GM12878 (cell line): ENCODE measurements around the gene WIPF2. TPM values are rescaled to one million over a fixed set of nuclear protein-coding genes. Genes with fewer than 3 reads are reported as not detected.

Experiments used
- ATAC-seq: fragments of 200-7000 bp; cut with Tn5 transposase; 3 replicates; pipeline ENCODE4 v1.9.1; 2020; ENCODE audit warnings: mild to moderate bottlenecking, moderate library complexity
- BruUV-seq: library from RNA; stranded (reverse); fragments of 400-500 nt; replicated peaks from 2 replicates; lab custom pipeline; 2021; lab: Mats Ljungman, UMichigan
- CTCF ChIA-PET: fragments of 300-600 bp; sonication (Branson Sonifier 250); formaldehyde crosslinking; extraction: SDS; loops from one replicate; lab custom pipeline; 2021; ENCODE audit warnings: inconsistent platforms; lab: Yijun Ruan, JAX
- POLR2A ChIA-PET: fragments of 350-600 bp; formaldehyde crosslinking; extraction: SDS; loops from one replicate; lab custom pipeline; 2021; ENCODE audit warnings: inconsistent platforms; lab: Charles Lee
- RAD21 ChIA-PET: fragments of 300-600 bp; sonication (Branson Sonifier 250); formaldehyde crosslinking; loops from one replicate; lab custom pipeline; 2023; ENCODE audit warnings: antibody characterized with exemption; ENCODE audit not compliant: unreplicated experiment; lab: Charles Lee
- SMC1A ChIA-PET: fragments of 300-600 bp; sonication (Branson Sonifier 250); formaldehyde crosslinking; loops from one replicate; lab custom pipeline; 2023; ENCODE audit not compliant: unreplicated experiment, uncharacterized antibody; lab: Charles Lee
- DNase-seq: peaks from one replicate; pipeline ENCODE4 v3.0.0-alpha.2; 2011; ENCODE audit warnings: low read depth, low spot score
- FAIRE-seq: peaks from 3 replicates; lab custom pipeline; 2011; peaks lifted over from hg19 to GRCh38; lab: Jason Lieb, UNC
- H2AFZ ChIP-seq: 2 replicates; pipeline ENCODE4 v1.6.0; 2011; ENCODE audit warnings: low read depth, low read length, control low read depth; ENCODE audit not compliant: control insufficient read depth
- H3K27ac ChIP-seq: 2 replicates; pipeline ENCODE4 v1.5.1; 2011; ENCODE audit warnings: control low read depth; ENCODE audit not compliant: control insufficient read depth, insufficient read depth
- H3K27me3 ChIP-seq, 2 experiments: replicated peaks in 1 of 2; 2 replicates each; pipeline versions ENCODE4 v1.6.0 to v1.6.1; 2011; ENCODE audit warnings: low read length in 1 of 2; ENCODE audit not compliant: control insufficient read depth in 2 of 2, insufficient read depth in 2 of 2
- H3K36me3 ChIP-seq, 2 experiments: 2 replicates each; pipeline ENCODE4 v1.5.1; 2011; ENCODE audit warnings: low read length in 1 of 2; ENCODE audit not compliant: control insufficient read depth in 2 of 2, insufficient read depth in 2 of 2
- H3K4me1 ChIP-seq: 2 replicates; pipeline ENCODE4 v1.6.1; 2011; ENCODE audit warnings: mild to moderate bottlenecking, low read length, moderate library complexity, mixed read lengths; ENCODE audit not compliant: control insufficient read depth, insufficient read depth
- H3K4me2 ChIP-seq: 2 replicates; pipeline ENCODE4 v1.6.0; 2011; ENCODE audit warnings: control low read depth; ENCODE audit not compliant: control insufficient read depth, insufficient read depth
- H3K4me3 ChIP-seq: fragments of 200-600 bp; sonication (generic); 2 replicates; pipeline ENCODE4 v1.5.1; 2016
- H3K79me2 ChIP-seq: 2 replicates; pipeline ENCODE4 v1.6.0; 2011; ENCODE audit warnings: low read length; ENCODE audit not compliant: control insufficient read depth, insufficient read depth
- H3K9ac ChIP-seq: 2 replicates; pipeline ENCODE4 v1.8.0; 2011; ENCODE audit warnings: low read length, control low read depth, mixed read lengths; ENCODE audit not compliant: control insufficient read depth, insufficient read depth
- H3K9me3 ChIP-seq: replicated peaks from 3 replicates; pipeline ENCODE4 v1.5.1; 2011; ENCODE audit warnings: mild to moderate bottlenecking, low read length; ENCODE audit not compliant: control insufficient read depth, insufficient read depth
- H4K20me1 ChIP-seq: 2 replicates; pipeline ENCODE4 v1.6.0; 2011; ENCODE audit not compliant: control insufficient read depth, insufficient read depth
- CHD1 ChIP-seq: IDR thresholded peaks from 2 replicates; pipeline ENCODE4 v1.6.1; 2012; ENCODE audit warnings: low read depth, low read length, improper control_type of control experiment
- DPF2 ChIP-seq: fragments of 450-650 bp; IDR thresholded peaks from 2 replicates; pipeline ENCODE4 v1.6.1; 2017; ENCODE audit warnings: mild to moderate bottlenecking
- HDAC6 ChIP-seq: fragments of 200-600 bp; sonication (generic); IDR thresholded peaks from one replicate; pipeline ENCODE4 v1.8.0; 2017; ENCODE audit warnings: antibody characterized with exemption; ENCODE audit not compliant: unreplicated experiment
- IKZF1 ChIP-seq: fragments of 450-650 bp; conservative IDR thresholded peaks from 2 replicates; pipeline ENCODE4 v1.6.1; 2017; ENCODE audit warnings: antibody characterized with exemption, mild to moderate bottlenecking
- NFIC ChIP-seq: IDR thresholded peaks from 2 replicates; pipeline ENCODE4 v1.6.1; 2012; ENCODE audit warnings: low read depth, mild to moderate bottlenecking, inconsistent platforms, low read length, moderate library complexity
- NR2C2 ChIP-seq: IDR thresholded peaks from 2 replicates; pipeline ENCODE4 v1.6.1; 2011; ENCODE audit warnings: borderline replicate concordance, low read depth; ENCODE audit not compliant: control insufficient read depth, insufficient read length
- RUNX3 ChIP-seq: IDR thresholded peaks from 2 replicates; pipeline ENCODE4 v1.6.1; 2012; ENCODE audit warnings: low read length, inconsistent platforms
- TCF12 ChIP-seq: IDR thresholded peaks from 2 replicates; pipeline ENCODE4 v1.6.1; 2011; ENCODE audit warnings: low read depth, mild to moderate bottlenecking, low read length
- ZSCAN29 ChIP-seq: fragments of 450-650 bp; IDR thresholded peaks from 2 replicates; pipeline ENCODE4 v1.6.1; 2017; ENCODE audit warnings: mild to moderate bottlenecking, moderate library complexity
- WGBS: methylation state at CpG from one replicate; pipeline ENCODE4 v1.1.6; 2016; ENCODE audit warnings: low lambda C conversion rate; ENCODE audit not compliant: insufficient replicate concordance, insufficient coverage; ENCODE audit errors: missing lambda C conversion rate; 5-methylcytosine and 5-hydroxymethylcytosine counted together
- in situ Hi-C: fragments of 300-500 bp; cut with MboI; formaldehyde crosslinking; loops from 9 replicates; pipeline ENCODE4 v1.14.3; 2018; ENCODE audit warnings: mixed read lengths
- intact Hi-C: fragments of 100-400 bp; cut with micrococcal nuclease; formaldehyde crosslinking; loops from one replicate; pipeline ENCODE4 v1.14.2; 2022; ENCODE audit not compliant: unreplicated experiment
- polyA plus RNA-seq, 11 experiments: library from polyadenylated mRNA; depleted of rRNA in 4 of 11; unstranded in 6 of 11; stranded (reverse) in 5 of 11; fragments of >200 nt; fragmentation: Nextera tagmentation in 4 of 11; fragmentation: Illumina TruSeq in 1 of 11; extraction: Ambion mirVana in 4 of 11; extraction: Trizol in 1 of 11; gene quantifications; 1 replicate in 1 of 11; 2 replicates in 10 of 11; pipeline versions ENCODE4 v1.2.1 to v1.2.3, GENCODE V29; 2011 to 2016; ENCODE audit warnings: inconsistent platforms in 2 of 11, missing spikeins in 2 of 11, low read depth in 1 of 11
- total RNA-seq, 4 experiments: library from RNA; depleted of rRNA in 3 of 4; stranded (reverse); fragments of >200 nt in 3 of 4; fragmentation: Illumina TruSeq in 1 of 4; extraction: Trizol in 1 of 4; gene quantifications; 2 replicates each; pipeline versions ENCODE4 v1.2.1 to v1.2.3, GENCODE V29; 2013 to 2021
- TF ChIP-seq, protein P1 (sequence below): fragments of 450-650 bp; IDR thresholded peaks from 2 replicates; pipeline ENCODE4 v1.6.1; 2017; ENCODE audit warnings: mild to moderate bottlenecking, low read depth, inconsistent platforms; ENCODE audit not compliant: poor library complexity, severe bottlenecking
- TF ChIP-seq, protein P2 (sequence below): fragments of 450-650 bp; IDR thresholded peaks from 2 replicates; pipeline ENCODE4 v1.6.1; 2018; ENCODE audit warnings: borderline replicate concordance, mild to moderate bottlenecking; ENCODE audit not compliant: partially characterized antibody
- TF ChIP-seq, protein P3 (sequence below): fragments of 450-650 bp; IDR thresholded peaks from 2 replicates; pipeline ENCODE4 v1.6.1; 2017; ENCODE audit warnings: borderline replicate concordance

The WIPF2 gene
- total and polyA plus RNA-seq, 10 of the 15 experiments (the other 5 are each of a cell fraction or from before 2014, with no cell fraction given), result 4.2 to 20.8 (median 7.1) TPM

DNA sequence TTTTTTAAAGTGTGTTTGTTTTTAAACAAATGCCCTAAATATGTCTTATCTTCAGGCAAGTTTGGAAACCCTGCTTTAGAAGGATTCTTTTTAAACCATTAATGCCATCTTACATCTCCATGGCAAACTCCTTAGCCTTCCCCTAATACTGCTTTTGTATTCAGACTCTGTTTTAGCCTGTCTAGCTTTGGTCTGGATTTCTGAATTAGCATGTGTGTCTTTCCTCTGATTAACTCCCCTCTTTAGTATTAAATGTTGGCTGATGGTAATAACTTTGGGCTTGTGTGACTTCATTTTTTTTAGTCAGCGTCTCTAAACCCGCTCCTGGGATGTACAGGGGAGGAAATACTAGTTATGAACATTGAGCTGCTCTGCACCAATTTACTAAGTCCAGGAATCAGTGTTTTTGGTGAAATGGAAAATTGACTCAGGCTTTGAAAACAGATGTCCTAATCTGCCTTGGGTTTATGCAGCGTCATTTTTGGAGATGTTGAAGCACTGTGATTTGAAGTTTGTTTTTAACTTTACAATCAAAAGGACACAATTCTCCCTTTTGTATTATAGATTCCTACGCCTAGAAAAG, 22.2 kb downstream of the WIPF2 start:
- no peak overlapping the region for H3K4me2 ChIP-seq

More for the DNA sequence above, 22.2 kb downstream of the WIPF2 start:
- no peak for ATAC-seq
- RAD21 ChIA-PET, result interaction anchor here (0.7 kb wide), 1 partner anchor 49 kb away, joined by 3 read pairs; no protein-coding TSS in a partner anchor
- TF ChIP-seq RUNX3 (no peak), IKZF1 (no peak), NFIC (no peak), DPF2 (no peak), TCF12 (no peak), HDAC6 (no peak), CHD1 (no peak), ZSCAN29 (no peak), NR2C2 (no peak)
- TF ChIP-seq, protein P1, sequence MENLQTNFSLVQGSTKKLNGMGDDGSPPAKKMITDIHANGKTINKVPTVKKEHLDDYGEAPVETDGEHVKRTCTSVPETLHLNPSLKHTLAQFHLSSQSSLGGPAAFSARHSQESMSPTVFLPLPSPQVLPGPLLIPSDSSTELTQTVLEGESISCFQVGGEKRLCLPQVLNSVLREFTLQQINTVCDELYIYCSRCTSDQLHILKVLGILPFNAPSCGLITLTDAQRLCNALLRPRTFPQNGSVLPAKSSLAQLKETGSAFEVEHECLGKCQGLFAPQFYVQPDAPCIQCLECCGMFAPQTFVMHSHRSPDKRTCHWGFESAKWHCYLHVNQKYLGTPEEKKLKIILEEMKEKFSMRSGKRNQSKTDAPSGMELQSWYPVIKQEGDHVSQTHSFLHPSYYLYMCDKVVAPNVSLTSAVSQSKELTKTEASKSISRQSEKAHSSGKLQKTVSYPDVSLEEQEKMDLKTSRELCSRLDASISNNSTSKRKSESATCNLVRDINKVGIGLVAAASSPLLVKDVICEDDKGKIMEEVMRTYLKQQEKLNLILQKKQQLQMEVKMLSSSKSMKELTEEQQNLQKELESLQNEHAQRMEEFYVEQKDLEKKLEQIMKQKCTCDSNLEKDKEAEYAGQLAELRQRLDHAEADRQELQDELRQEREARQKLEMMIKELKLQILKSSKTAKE, result no peak
- TF ChIP-seq, protein P2, sequence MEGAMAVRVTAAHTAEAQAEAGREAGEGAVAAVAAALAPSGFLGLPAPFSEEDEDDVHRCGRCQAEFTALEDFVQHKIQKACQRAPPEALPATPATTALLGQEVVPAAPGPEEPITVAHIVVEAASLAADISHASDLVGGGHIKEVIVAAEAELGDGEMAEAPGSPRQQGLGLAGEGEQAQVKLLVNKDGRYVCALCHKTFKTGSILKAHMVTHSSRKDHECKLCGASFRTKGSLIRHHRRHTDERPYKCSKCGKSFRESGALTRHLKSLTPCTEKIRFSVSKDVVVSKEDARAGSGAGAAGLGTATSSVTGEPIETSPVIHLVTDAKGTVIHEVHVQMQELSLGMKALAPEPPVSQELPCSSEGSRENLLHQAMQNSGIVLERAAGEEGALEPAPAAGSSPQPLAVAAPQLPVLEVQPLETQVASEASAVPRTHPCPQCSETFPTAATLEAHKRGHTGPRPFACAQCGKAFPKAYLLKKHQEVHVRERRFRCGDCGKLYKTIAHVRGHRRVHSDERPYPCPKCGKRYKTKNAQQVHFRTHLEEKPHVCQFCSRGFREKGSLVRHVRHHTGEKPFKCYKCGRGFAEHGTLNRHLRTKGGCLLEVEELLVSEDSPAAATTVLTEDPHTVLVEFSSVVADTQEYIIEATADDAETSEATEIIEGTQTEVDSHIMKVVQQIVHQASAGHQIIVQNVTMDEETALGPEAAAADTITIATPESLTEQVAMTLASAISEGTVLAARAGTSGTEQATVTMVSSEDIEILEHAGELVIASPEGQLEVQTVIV, result no peak
- TF ChIP-seq, protein P3, sequence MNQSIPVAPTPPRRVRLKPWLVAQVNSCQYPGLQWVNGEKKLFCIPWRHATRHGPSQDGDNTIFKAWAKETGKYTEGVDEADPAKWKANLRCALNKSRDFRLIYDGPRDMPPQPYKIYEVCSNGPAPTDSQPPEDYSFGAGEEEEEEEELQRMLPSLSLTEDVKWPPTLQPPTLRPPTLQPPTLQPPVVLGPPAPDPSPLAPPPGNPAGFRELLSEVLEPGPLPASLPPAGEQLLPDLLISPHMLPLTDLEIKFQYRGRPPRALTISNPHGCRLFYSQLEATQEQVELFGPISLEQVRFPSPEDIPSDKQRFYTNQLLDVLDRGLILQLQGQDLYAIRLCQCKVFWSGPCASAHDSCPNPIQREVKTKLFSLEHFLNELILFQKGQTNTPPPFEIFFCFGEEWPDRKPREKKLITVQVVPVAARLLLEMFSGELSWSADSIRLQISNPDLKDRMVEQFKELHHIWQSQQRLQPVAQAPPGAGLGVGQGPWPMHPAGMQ, result no peak
- H3K27me3 ChIP-seq, result no peaks in the 10 kb centered on the region
- H4K20me1 ChIP-seq, result no peaks in the 10 kb centered on the region
- no peak for DNase-seq
- 94% methylated on average over 4 of the region's 4 CpGs for WGBS
- no peaks in the 10 kb centered on the region for H3K4me1 ChIP-seq
- in situ Hi-C loops, result no loop called here
- H3K4me3 ChIP-seq, result no peak overlapping the region
- SMC1A ChIA-PET, result interaction anchor here (0.6 to 1.0 kb wide), 3 partner anchors 121 to 427 kb away, joined by 3 to 4 read pairs (median 4); no protein-coding TSS in a partner anchor
- no peak for FAIRE-seq
- CTCF ChIA-PET, result interaction anchor here (1.0 to 1.6 kb wide), 5 partner anchors 23 to 130 kb away, joined by 3 to 4 read pairs (median 4); no protein-coding TSS in a partner anchor
- no peak overlapping the region for H2AFZ ChIP-seq
- no peaks in the 10 kb centered on the region for H3K9me3 ChIP-seq
- H3K27ac ChIP-seq, result no peak overlapping the region
- no peaks in the 10 kb centered on the region; a peak in 2 of 4 replicates for H3K36me3 ChIP-seq
- BruUV-seq, result TSS peak; percentile 39
- H3K9ac ChIP-seq, result no peak overlapping the region
- intact Hi-C loops, result loop anchor here (5.0 kb wide), 1 partner anchor 41 kb away; no protein-coding TSS in a partner anchor
- H3K79me2 ChIP-seq, result no peaks in the 10 kb centered on the region; the same call in none of the 2 replicates
- POLR2A ChIA-PET, result no interaction called here
